Stimulated activated naive CD8-positive, alpha-beta T cell treated with anti-CD3 and anti-CD28 coated beads, Interleukin-15, Interleukin-2, amounts not matched to agents 100 ng/mL and 50 ng/mL, for 24 hours (primary cell): ENCODE measurements around the gene NR2C2.
A peak's percentile ranks its signal among the peaks of the same experiment; 100 is the strongest.

Source experiments
- H3K27ac Mint-ChIP-seq: one replicate; pipeline ENCODE4 v1.8.0; 2021; ENCODE audit warnings: mild to moderate bottlenecking, mixed read lengths
- H3K27me3 Mint-ChIP-seq: one replicate; pipeline ENCODE4 v1.8.0; 2021; ENCODE audit warnings: mixed read lengths
- H3K36me3 Mint-ChIP-seq: one replicate; pipeline ENCODE4 v1.8.0; 2021; ENCODE audit warnings: low read depth, mixed read lengths
- H3K4me1 Mint-ChIP-seq: one replicate; pipeline ENCODE4 v1.8.0; 2021; ENCODE audit warnings: low read depth, mixed read lengths
- H3K4me3 Mint-ChIP-seq: one replicate; pipeline ENCODE4 v1.8.0; 2021; ENCODE audit warnings: mild to moderate bottlenecking, mixed read lengths
- H3K9me3 Mint-ChIP-seq: one replicate; pipeline ENCODE4 v1.8.0; 2021; ENCODE audit warnings: mixed read lengths

The NR2C2 gene

DNA sequence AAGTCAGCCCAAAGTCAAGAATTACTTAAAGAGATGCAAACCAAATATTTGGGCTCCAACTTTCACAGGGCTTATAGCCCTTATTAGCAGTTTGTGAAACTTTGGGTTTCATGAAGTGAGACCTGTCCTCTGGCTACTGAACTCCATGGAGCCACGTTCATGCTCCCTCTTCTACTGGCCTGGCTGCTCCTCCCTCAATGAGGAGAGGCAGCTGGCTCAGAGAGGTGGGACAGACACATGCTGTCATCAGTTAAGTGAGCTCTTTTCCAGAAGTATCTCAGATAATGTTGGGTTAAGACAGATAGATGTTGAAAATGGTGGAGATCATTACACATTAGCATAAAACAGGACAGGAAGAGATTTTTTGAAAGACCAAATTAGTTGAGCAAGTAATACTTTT is 98.3 kb downstream of the NR2C2 start:
- Mint-ChIP-seq H3K27me3 (no peaks in the 10 kb centered on the region), H3K4me3 (no peak overlapping the region), H3K27ac (peak overlapping the region; percentile 3), H3K36me3 (peaks cover 94% of the 10 kb centered on the region), H3K4me1 (peaks cover 26% of the 10 kb centered on the region), H3K9me3 (no peaks in the 10 kb centered on the region)

- Mint-ChIP-seq H3K27ac (peak overlapping the region; percentile 75), H3K4me1 (peaks cover 48% of the 10 kb centered on the region), H3K27me3 (no peaks in the 10 kb centered on the region), H3K4me3 (no peak overlapping the region), H3K36me3 (peaks cover 90% of the 10 kb centered on the region), H3K9me3 (no peaks in the 10 kb centered on the region)
Measured at GRCh38 chr3:15049584-15049983, 102.2 kb downstream of the NR2C2 start.

DNA sequence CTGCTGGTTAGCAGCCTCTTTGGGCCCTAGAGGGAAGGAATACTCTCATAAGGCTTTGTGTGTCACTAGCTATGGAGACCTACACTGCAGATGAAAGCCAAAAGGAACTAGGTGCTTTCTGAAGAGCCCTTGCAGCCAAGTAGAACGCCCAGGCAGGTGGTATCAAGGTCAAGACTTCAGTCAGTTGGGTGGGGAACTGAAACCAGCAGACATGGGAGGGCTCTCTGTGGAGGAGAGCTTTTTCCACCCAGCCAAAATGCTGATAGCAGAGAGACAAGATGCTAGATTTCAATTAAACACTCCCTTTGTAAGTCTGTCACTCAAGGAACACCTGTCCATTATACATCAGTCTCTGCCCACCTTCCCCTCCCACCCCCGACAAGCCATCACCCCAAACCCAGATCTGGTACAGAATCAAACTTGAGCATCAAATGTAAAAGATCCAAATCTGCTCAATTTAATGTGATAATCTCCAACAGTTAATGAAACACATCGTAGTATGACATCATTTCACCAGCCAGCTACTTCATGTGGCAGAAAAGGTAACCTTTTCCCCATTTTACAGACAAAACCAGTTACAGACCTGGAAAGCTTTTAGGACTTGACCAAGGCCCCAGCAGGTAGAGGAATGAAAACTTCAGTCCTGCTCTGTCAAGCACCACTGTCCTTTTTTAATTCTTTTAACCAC is 103.2 kb downstream of the NR2C2 start:
- Mint-ChIP-seq H3K27ac (peak overlapping the region; percentile 75), H3K4me3 (no peak overlapping the region), H3K9me3 (peaks cover 4% of the 10 kb centered on the region), H3K4me1 (peaks cover 52% of the 10 kb centered on the region), H3K27me3 (no peaks in the 10 kb centered on the region), H3K36me3 (peaks cover 89% of the 10 kb centered on the region)

GRCh38 chr3:15051531-15051930 is 104.1 kb downstream of the NR2C2 start:
- Mint-ChIP-seq H3K4me1 (peaks cover 62% of the 10 kb centered on the region), H3K9me3 (peaks cover 4% of the 10 kb centered on the region), H3K27me3 (no peaks in the 10 kb centered on the region), H3K36me3 (peaks cover 89% of the 10 kb centered on the region), H3K27ac (peak overlapping the region; percentile 31), H3K4me3 (no peak overlapping the region)

GRCh38 chr3:15052335-15053242 is 105.2 kb downstream of the NR2C2 start:
- no peaks in the 10 kb centered on the region for H3K27me3 Mint-ChIP-seq
- H3K36me3 Mint-ChIP-seq, result peaks cover 89% of the 10 kb centered on the region
- peaks cover 4% of the 10 kb centered on the region for H3K9me3 Mint-ChIP-seq
- no peak overlapping the region for H3K4me3 Mint-ChIP-seq
- H3K27ac Mint-ChIP-seq, result peak overlapping the region; percentile 36
- peaks cover 71% of the 10 kb centered on the region for H3K4me1 Mint-ChIP-seq

DNA sequence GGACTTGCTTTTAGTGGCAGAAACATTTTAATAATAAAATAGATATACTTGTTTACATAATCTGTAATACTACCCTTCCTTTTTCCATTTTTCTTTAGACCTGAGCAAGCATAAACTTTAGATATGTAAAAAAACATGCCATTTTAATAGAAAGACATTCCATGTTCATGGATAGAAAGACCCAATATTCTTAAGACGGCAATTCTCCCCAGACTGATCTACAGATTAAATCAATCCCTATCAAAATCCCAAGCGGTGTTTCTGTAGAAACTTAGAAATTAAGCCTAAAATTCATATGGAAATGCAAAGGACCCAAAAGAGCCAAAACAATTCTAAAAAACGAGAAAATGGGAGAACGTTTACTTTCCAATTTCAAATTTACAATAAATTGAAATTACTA is 106.2 kb downstream of the NR2C2 start:
- H3K9me3 Mint-ChIP-seq, result peaks cover 4% of the 10 kb centered on the region
- peak overlapping the region; percentile 18 for H3K4me3 Mint-ChIP-seq
- no peaks in the 10 kb centered on the region for H3K27me3 Mint-ChIP-seq
- H3K36me3 Mint-ChIP-seq, result peaks cover 89% of the 10 kb centered on the region
- peak overlapping the region; percentile 33 for H3K27ac Mint-ChIP-seq
- H3K4me1 Mint-ChIP-seq, result peaks cover 71% of the 10 kb centered on the region

GRCh38 chr3:15055019-15055557 is 107.7 kb downstream of the NR2C2 start:
- Mint-ChIP-seq H3K27me3 (no peaks in the 10 kb centered on the region), H3K4me3 (peak overlapping the region; percentile 27), H3K36me3 (peaks cover 89% of the 10 kb centered on the region), H3K9me3 (peaks cover 4% of the 10 kb centered on the region), H3K27ac (peak overlapping the region; percentile 91), H3K4me1 (peaks cover 73% of the 10 kb centered on the region)

GRCh38 chr3:15056676-15057404 is 109.5 kb downstream of the NR2C2 start:
- Mint-ChIP-seq H3K9me3 (peaks cover 4% of the 10 kb centered on the region), H3K27ac (peak overlapping the region; percentile 49), H3K27me3 (no peaks in the 10 kb centered on the region), H3K36me3 (peaks cover 79% of the 10 kb centered on the region), H3K4me3 (no peak overlapping the region), H3K4me1 (peaks cover 64% of the 10 kb centered on the region)

DNA sequence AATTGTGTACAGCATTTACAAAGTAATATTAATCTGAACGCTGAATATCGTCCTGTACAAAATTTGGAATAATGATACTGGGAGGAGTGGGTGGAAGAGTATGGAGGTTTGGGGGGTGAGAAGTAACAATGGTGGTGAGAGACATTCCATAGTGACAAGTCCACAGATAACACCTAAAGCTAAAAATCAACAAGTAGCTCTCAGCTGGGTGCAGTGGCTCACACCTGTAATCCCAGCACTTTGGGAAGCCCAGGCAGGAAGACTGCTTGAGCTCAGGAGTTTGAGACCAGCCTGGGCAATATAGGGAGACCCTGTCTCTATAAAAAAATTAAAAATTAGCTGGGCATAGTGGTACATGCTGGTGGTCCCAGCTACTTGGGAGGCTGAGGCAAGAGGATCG is 112.6 kb downstream of the NR2C2 start:
- Mint-ChIP-seq H3K9me3 (peaks cover 4% of the 10 kb centered on the region), H3K4me3 (no peak overlapping the region), H3K27me3 (no peaks in the 10 kb centered on the region), H3K27ac (no peak overlapping the region), H3K36me3 (peaks cover 65% of the 10 kb centered on the region), H3K4me1 (peaks cover 52% of the 10 kb centered on the region)

- H3K27ac Mint-ChIP-seq, result no peak overlapping the region
- no peaks in the 10 kb centered on the region for H3K9me3 Mint-ChIP-seq
- peak overlapping the region; percentile 96 for H3K4me3 Mint-ChIP-seq
- H3K27me3 Mint-ChIP-seq, result no peaks in the 10 kb centered on the region
- peaks cover 40% of the 10 kb centered on the region for H3K4me1 Mint-ChIP-seq
- peaks cover 35% of the 10 kb centered on the region for H3K36me3 Mint-ChIP-seq
Measured at GRCh38 chr3:15063238-15063637, 115.9 kb downstream of the NR2C2 start.

DNA sequence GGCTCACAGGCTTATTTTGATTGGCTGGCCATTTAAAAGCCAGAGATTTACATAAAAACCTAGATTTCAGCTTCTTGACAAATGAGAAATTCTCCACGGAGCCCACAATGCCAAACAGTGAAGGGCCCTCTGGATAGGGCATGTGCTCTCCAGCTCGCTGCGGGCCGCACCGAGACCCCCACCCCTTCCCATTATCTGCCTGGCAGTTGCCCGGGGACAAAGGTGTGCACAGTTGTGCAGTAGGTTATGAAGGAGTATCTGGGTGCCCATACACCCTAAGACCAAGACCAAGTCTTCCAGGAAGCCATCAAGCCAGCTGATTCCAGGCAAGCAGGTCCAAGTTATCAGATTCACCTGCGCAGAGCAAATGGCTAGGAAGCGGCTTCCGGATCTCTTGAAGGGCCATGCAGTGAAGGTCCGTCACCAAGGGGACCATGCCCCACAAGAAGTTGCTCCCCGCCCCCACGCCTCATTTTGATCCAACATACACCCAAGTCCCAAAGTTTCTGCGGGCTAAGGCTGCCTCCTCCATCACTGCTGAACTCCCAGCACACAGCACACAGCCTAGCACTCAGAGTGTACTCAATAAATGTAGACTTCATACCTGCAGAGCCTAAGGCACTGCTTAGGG is 116.4 kb downstream of the NR2C2 start:
- H3K27ac Mint-ChIP-seq, result peak overlapping the region; percentile 98
- H3K4me3 Mint-ChIP-seq, result peak overlapping the region; percentile 96
- H3K4me1 Mint-ChIP-seq, result peaks cover 40% of the 10 kb centered on the region
- no peaks in the 10 kb centered on the region for H3K27me3 Mint-ChIP-seq
- peaks cover 29% of the 10 kb centered on the region for H3K36me3 Mint-ChIP-seq
- no peaks in the 10 kb centered on the region for H3K9me3 Mint-ChIP-seq

- no peaks in the 10 kb centered on the region for H3K27me3 Mint-ChIP-seq
- peak overlapping the region; percentile 96 for H3K4me3 Mint-ChIP-seq
- H3K27ac Mint-ChIP-seq, result peak overlapping the region; percentile 98
- H3K9me3 Mint-ChIP-seq, result no peaks in the 10 kb centered on the region
- H3K4me1 Mint-ChIP-seq, result peaks cover 40% of the 10 kb centered on the region
- peaks cover 23% of the 10 kb centered on the region for H3K36me3 Mint-ChIP-seq
Measured at GRCh38 chr3:15064299-15064834, 117.0 kb downstream of the NR2C2 start.

DNA sequence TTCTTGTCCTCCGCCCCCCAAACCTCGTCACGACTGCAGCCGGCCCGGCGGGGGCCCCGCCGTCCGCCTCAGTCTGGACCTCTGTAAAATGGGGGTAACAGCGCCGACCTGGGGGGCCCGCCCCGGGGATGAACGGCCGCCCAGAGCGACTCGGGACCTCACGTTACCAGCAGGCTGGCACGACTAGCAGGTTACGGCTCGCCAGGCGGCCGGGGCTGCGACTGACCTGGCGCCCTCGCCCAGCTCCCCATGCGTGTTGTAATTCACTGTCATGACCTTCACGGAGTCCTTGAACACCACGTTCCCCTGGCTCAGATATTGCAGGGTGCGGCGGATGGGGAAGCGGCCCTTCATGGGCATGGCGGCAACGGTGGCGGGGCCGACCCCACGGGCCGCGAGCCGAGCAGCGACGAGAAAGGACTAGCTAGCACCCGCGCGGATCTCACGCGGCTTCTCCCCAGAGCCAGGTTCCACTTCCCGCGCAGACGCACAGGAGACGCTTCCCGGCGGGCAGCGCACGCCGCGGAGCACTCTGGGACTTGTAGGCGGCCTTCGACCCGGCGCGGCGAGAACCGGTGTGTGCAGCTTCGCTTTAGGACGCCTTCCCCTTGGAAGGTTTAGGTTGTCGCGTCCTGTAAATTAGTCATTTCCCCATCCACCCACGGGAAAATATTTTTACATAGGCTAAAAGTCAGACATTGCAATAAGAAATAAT is 117.6 kb downstream of the NR2C2 start, which contains the start of gene MRPS25:
Gene MRPS25, minus strand, starts transcription at position 481 of the 715 bp plus-strand sequence. Its CDS starts 121 bp downstream, at position 360.
- peaks cover 37% of the 10 kb centered on the region for H3K4me1 Mint-ChIP-seq
- H3K9me3 Mint-ChIP-seq, result no peaks in the 10 kb centered on the region
- peak within 1 kb of the TSS; percentile 98 for H3K27ac Mint-ChIP-seq
- H3K36me3 Mint-ChIP-seq, result peaks cover 17% of the 10 kb centered on the region
- H3K27me3 Mint-ChIP-seq, result no peaks in the 10 kb centered on the region
- H3K4me3 Mint-ChIP-seq, result peak within 1 kb of the TSS; percentile 96
